ENCODE measurements around the gene PHF8.

DNA sequence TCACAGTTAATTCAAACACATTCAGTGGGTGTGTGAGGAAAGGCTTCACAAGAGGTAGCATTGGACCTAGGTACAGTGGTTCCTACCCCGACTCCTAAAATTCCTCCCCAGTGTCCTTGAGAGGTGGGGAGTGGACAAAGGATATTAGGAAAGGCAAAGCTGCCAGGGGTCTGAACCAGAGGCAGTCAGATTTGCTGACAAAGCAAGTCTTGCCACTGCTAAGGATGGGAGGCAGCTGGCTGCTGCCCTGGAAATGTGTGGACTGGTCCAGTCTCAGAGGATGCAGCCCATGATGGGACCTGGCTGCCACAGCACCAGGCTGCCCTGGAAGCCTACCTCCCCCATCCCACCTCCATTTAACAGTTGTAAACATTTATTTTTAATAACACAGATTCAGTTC is 4.1 kb upstream of the PHF8 start:
- no peak for TF ChIP-seq EZH2phosphoT487 (IDR thresholded peaks at IDR 0.05; ENCODE audit: low read depth)
- TF ChIP-seq, protein P1, sequence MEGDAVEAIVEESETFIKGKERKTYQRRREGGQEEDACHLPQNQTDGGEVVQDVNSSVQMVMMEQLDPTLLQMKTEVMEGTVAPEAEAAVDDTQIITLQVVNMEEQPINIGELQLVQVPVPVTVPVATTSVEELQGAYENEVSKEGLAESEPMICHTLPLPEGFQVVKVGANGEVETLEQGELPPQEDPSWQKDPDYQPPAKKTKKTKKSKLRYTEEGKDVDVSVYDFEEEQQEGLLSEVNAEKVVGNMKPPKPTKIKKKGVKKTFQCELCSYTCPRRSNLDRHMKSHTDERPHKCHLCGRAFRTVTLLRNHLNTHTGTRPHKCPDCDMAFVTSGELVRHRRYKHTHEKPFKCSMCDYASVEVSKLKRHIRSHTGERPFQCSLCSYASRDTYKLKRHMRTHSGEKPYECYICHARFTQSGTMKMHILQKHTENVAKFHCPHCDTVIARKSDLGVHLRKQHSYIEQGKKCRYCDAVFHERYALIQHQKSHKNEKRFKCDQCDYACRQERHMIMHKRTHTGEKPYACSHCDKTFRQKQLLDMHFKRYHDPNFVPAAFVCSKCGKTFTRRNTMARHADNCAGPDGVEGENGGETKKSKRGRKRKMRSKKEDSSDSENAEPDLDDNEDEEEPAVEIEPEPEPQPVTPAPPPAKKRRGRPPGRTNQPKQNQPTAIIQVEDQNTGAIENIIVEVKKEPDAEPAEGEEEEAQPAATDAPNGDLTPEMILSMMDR (IDR thresholded peaks at IDR 0.05; ENCODE audit: low read depth, low read length): no peak

Measured in OCI-LY3 (cell line).